NCI-H2107 treated with DMSO at 0.1 percent for 48 hours (cell line): Measurements from ENCODE around the gene FAM25A.
"Not testable (repeated sequence)": the region's sequence is repeated elsewhere in the genome, so short reads cannot be mapped to it uniquely, and the experiment has no call there.

Experiments used
- DNase-seq: peaks from one replicate; lab custom pipeline; 2025; ENCODE audit not compliant: unreplicated experiment; lab: John Stamatoyannopoulos, UW

The FAM25A gene

DNA sequence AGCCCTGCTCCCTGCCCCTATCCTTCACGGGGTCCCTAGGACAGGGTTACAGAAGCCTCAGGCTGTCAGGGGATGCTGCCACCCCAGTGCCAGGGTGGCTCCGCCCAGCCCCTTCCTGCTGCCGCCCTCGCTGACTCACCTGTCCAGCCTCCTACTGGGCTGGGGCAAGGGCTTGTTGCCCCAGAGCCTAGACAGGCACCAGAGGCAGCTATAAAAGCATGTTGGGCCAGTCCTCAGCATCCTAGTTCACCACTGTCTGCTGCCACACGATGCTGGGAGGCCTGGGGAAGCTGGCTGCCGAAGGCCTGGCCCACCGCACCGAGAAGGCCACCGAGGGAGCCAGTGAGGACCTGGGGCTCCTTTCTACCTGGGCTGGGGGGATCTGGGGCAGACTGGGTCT, at the start of gene FAM25A:
TSS of gene FAM25A (plus strand) at position 239 of the 400 bp plus-strand sequence. CDS start at position 270, 31 bp downstream.
- DNase-seq, result not testable (repeated sequence)

DNA sequence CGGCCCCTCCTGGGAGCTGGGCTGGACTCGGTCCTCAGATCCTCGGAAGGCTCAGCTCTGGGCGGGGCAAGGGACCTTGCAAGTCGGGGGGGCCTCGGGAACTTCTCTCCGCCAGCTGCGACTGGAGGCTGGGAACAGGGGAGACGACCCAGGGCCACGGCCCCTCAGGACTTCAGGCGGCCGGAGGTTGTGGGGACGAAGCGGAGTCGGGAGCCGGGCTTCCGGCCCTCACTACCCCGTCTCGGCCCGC, 49.2 kb upstream of the FAM25A start:
- DNase-seq, result no peak

DNA sequence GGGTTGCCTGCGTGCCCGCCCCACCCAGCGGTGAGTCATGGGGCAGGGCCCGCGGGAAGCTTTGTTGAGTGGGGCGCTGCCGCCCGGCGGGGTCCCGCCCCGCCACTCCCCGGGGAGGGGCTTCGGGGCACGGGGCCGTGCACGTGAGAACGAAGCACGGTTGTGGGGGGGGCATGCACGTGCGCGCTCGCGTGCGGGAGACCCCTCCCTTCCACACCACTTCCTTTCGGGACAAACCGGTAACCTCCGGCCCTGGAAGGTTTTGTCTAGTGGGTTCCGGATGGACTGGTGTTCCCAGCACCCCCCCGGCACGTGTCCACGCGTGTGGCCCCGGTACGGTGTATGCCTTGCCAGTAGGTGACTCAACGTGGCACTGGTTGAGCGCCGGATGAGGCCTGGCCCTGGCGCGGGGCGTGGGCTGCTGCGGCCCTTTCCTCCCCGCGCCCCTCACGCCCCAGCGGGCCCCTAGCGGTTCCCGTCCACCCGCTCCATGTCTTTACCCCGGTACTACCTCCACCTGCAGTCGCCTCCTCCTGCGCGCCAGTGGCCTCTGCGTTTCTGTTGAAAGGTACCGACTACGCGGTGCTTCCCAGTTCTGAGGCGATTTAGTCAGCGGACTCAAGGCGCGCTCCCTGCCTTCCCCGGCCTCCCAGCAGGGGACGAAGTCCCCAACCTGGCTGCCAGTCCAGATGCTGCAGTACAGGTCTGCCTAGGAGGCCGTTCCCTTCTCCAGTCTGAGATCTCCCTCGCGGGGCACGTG, 48.7 kb upstream of the FAM25A start:
- no peak for DNase-seq

DNA sequence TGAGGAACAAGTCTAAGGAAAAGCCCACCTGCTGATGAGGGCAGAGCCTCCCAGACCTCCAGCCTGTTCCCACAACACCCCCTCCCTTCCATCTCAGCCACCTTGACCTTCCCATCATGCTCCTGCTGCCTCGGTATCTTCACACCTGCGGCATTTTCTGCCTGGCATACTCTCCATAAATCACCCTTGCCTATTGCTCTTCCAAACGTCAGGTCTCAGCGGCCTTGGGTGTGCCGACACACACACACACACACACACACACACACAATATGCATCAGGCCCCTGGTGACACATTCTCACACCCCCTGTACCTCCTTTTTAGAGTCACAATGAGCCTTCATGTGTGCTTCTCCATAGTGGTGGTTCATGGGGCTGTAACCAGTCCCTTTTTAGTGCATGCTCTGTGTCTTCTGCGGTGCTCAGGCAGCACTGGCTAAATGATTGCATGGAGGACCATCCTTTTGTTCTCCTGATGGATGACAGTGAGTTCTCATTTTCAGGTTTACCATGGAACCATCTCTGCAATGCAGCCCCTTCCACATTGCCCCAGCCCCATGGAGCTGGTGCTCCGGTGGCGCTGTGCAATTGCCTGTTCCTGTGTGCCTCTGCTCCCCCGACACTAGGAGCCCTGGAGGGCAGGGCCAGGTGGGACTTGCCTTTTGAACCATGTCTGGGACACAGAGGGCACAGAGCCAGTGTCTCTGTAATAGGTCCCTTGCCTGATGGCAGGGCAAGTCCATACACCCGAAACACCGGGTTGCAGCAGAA, 47.3 kb upstream of the FAM25A start:
- no peak for DNase-seq

DNA sequence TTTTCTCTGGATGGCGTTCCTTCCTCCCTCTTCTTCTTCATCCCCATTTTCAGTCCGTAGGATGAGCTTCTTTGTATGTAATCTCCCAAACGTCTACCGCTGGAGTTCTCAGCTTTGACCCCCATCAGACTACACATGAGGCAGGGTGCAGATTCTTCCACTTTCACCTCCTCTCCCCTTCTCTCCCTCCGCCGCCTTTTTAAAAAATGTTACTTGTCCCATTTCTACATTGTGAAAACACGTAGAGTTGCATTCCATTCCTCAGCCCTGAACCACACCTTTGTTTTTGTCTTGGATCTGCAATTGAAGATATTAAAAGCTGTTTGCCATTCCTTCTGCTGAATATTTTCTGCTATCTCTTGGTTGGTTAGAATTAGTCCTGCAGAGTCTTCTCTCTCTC, 45.6 kb upstream of the FAM25A start:
- no peak for DNase-seq

DNA sequence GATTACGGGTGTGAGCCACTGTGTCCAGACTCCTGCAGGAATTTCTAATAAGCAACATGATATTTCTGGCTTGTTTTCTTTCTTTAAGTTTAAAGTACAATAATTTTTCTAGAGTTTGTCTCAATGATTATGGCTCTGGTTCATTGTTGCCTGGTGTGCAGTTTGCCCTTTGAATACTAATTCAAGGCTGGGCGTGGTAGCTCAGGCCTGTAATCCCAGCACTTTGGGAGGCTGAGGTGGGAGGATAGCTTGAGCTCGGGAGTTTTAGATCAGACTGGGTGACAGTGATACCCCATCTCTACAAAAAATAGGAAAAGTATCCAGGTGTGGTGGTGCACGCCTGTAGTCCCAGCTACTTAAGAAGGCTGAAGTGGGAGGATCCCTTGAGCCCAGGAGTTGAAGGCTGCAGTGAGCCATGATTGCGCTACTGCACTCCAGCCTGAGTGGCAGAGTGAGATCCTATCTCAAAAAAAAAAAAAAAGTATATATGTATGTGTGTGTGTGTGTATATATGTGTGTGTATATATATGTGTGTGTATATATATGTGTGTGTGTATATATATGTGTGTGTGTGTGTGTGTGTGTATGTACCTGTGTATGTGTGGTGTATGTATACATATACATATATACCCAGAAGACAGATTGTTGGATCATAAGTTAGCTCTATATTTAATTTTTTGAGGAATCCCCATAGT, 43.6 kb upstream of the FAM25A start:
- DNase-seq, result no peak

DNA sequence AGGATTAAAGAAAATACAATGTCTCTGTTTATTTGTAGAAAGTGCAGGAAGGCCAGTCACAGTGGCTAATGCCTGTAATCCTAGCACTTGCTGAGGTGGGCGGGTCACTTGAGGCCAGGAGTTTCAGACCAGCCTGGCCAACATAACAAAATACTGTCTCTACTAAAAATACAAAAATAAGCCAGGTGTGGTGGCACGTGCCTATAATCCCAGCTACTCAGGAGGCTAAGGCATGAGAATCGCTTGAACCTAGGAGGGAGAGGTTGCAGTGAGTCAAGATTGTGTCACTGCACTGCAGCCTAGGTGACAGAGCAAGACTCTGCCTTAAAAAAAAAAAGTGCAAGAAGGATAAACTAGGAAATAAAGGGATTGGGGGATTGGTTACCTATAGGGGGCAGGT, 41.6 kb upstream of the FAM25A start:
- DNase-seq, result not testable (repeated sequence)

DNA sequence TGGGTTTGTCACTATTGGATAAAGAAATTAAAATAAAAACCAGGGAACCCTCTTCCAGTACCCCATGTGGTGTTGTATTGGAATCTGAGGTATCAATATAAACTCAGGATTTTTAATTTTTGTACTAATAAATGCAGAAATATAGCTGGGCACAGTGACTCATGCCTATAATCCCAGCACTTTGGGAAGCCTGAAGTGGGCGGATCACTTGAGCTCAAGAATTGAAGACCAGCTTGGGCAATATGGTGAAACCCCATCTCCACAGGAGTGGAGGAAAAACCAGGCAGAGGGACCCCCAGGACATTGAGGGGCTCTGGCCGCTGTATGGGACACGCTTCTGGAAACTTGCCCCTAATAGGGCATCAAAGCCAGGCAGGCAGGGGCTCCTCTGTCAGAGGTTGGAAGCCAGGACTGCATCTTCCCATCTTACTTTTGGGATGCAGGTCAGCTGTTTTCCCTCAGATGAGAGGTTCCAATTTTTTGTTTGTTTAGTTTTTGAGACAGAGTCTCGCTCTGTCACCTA, 40.7 kb upstream of the FAM25A start:
- DNase-seq, result no peak

DNA sequence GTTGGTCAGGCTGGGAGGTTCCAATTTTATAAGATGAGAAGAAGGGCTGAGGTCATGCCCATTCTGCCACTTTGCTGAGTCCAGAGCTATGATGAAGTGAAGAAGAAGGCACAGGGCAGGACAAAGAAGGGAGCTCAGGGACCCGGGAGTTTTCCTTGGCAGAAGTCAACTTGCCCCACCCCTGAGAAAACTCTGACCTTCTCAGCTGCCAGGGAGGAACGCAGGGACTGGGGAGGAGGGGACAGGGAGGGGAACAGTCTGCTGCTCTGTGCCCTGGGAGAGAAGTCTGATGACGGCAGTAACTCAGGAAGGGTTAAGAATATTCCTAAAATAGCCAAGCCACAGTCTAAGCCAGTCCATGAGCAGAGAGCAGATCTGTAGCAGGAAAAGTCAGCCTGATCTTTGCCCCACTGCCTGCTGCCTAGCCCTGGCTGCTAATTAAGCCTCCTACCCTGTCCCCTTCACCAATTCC, 40.1 kb upstream of the FAM25A start:
- no peak for DNase-seq

DNA sequence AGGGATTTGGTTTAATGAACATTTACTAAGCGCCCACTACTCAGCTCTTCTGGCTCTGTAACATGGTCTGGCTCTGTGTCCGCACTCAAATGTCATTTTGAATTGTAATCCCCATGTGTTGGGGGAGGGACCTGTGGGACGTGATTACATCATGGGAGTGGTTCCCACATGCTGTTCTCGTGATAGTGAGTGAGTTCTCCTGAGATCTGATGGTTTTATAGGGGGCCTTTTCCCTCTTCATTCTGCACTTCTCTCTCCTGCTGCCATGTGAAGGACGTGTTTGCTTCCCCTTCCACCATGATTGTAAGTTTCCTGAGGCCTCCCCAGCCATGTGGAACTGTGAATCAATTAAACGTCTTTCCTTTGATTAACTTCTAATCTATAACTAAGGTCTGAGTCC, 39.1 kb upstream of the FAM25A start:
- not testable (repeated sequence) for DNase-seq

DNA sequence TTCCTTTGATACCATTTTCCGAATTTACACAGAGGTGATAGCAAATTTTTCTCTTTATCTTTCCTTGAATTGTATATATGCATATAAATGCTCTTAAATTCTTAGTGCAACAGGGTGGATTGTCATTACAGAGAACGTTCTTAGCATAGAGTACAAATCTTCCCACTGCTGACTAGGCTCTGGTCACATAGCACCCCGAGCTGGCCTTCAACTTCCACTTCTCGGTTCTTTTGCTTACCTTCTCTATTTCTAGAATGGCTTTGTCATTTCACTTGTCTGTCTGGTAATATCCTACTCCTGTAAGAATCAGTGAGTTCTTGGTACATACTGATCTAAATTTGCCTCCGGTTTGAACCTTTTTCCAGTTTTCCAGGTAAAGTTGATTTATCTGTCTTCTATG, 38.4 kb upstream of the FAM25A start:
- DNase-seq, result no peak

DNA sequence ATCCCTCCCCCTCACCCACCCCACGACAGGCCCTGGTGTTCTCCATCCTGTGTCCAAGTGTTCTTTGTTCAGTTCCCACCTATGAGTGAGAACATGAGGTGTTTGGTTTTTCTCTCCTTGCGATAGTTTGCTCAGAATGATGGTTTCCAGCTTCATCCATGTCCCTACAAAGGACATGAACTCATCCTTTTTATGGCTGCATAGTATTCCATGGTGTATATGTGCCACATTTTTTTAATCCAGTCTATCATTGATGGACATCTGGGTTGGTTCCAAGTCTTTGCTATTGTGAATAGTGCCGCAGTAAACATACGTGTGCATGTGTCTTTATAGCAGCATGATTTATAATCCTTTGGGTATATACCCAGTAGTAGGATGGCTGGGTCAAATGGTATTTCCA, 35.6 kb upstream of the FAM25A start:
- DNase-seq, result not testable (repeated sequence)

DNA sequence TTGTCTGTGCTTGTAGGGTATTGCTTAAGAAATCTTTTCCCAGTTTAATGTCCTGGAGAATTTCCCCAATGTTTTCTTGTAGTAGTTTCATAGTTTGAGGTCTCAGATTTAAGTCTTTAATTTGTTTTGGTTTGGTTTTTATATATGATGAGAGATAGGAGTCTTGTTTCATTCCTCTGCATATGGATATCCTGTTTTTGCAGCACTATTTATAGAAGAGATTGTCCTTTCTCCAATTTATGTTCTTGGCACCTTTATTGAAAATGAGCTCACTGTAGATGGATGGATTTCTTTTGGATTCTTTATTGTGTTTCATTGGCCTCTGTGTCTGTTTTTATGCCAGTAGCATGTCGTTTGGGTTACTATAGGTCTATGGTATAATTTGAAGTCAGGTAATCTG, 31.6 kb upstream of the FAM25A start:
- no peak for DNase-seq

DNA sequence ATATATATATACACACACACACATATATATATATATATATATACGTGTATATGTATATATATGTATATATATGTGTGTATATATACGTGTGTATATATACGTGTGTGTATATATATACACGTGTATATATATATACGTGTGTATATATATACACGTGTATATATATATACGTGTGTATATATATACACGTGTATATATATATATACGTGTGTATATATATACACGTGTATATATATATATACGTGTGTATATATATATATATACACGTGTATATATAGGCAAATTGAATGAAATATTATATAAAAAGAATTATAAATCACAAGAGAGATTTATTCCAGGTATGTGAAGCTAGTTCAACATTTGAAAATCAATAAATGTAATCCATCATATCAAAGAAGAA, 28.7 kb upstream of the FAM25A start:
- DNase-seq, result not testable (repeated sequence)

DNA sequence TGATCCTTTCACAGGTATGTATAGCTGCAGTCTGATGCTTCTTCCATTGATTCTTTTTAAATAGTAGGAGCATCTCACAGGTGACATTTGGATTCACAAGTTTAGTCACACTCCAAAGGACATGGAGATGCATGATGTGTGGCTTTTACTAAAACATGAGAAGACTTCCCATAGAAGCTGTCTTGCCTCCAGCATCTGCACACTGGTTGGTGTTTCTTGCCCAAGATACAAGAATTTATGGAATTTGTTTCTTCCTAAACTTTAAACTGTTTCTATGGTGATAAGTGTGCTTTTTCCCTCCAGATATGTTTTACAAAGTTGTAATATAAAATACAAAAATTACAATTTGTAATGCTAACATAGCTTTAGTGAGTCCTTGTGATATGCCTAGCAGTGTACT, 27.6 kb upstream of the FAM25A start:
- DNase-seq, result no peak

DNA sequence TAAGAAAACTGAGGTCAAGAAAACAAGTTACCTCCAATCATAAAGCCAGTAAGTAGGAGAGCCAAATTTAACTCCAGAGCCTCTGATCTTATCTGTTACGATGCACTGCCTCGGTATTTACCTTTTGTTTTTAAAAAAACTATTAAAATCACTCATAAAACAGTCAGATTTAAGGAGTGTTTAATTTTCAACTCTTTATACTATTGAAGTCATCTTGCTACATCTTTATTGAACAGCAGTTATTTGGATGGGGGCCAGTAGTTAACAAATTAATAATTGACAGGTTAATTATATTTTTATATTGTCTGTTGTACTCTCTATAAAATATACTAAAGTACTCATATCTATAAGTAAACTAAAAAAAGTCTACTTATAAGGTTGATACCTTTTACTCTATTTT, 27.2 kb upstream of the FAM25A start:
- DNase-seq, result no peak

DNA sequence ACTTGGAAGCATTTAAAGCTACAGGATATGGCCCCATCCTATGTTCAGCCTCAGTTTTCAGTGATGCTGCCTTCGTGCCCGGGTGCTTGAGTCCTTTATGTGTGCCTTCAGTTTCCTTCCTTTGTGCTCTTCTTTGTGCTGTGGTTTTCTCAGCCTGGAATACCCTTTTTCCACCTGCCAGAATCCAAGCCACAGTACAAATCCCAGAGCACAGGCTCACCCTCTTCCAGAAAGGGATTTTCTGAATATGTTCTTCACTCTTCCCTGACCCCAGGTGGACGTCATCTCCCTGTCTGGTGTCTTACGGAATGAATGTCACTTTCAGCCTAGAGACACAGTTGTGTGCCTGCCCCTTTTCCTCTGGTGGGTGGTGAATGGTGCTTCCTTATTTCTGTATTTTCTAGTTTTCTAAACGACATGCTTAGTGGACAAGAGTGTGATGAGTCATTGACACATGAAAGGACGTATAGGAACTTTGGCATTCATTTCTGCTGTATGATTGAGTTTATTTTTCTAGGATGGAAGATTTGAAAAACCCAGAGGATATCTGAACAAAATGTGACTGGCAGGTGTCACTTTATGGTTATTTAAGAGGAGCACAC, 20.2 kb upstream of the FAM25A start:
- not testable (repeated sequence) for DNase-seq

DNA sequence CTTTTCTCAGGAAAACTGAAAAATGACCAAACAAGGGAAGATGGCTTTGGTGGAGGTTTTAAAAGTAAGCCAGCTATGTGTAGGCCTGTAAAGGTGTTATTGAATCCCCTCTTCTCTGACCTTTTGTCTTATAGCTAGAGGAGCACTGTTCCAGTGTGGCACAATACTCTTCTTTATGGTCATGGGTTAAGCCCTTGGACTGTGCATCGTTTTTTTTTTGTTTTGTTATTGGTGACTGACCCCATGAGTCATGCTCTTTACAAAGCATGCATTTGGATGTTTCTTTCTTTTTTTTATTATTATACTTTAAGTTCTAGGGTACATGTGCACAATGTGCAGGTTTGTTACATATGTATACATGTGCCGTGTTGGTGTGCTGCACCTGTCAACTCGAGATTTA, 19.6 kb upstream of the FAM25A start:
- no peak for DNase-seq

DNA sequence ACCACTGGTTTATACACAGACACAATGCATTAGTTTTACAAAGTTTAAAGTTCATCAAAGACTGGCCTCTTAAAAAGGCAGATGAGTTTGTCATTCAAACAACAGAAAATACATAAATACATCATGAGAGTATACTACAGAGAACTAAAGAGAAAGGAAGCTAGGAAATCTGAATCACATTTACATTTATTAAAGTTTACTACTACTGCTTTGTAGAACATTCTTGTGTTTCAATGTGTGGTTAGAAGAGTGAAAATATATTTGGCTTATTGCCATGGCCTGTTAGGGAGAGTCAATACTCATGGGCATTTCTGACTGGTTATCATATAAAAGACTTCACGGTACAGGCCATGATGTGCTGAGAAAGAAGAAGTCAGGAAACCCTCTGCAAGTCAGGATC, 13.0 kb upstream of the FAM25A start:
- DNase-seq, result not testable (repeated sequence)

DNA sequence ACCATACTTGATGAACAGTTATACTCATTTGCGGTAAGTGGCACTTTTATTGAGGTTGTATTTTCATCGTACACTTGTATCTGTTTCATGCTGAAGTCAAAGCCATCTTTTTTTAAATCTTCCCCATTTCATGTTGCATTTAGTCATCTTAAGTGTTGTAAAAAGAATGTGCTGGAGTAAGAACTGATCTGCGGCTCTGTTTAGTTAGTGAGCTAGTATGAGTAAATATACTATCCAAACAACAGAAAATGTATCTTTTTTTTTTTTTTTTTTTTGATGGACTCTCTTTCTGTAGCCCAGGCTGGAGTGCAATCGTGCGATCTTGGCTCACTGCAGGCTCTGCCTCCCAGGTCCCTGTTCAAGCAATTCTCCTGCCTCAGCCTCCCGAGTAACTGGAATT, 12.4 kb upstream of the FAM25A start:
- DNase-seq, result not testable (repeated sequence)

DNA sequence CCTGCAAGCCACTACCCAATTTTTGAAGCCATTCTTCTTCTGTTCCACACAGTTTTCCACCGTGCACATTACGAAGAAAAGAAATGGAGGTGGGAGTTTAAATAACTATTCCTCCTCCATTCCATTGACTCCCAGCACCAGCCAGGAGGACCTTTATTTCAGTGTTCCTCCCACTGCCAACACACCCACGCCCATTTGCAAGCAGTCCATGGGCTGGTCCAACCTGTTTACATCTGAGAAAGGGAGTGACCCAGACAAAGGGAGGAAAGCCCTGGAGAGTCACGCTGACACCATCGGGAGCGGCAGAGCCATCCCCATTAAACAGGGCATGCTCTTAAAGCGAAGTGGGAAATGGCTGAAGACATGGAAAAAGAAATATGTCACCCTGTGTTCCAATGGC, 11.8 kb upstream of the FAM25A start:
- DNase-seq, result not testable (repeated sequence)
